SK-N-MC (cell line): ENCODE data around the gene PODXL2.

Experiments
- EZH2 ChIP-seq: fragments of 200-600 bp; sonication (generic); IDR thresholded peaks from one replicate; pipeline ENCODE4 v1.6.1; 2017; ENCODE audit warnings: antibody characterized with exemption
- POLR2AphosphoS5 ChIP-seq: IDR thresholded peaks from 2 replicates; pipeline ENCODE4 v1.6.1; 2012; ENCODE audit warnings: mild to moderate bottlenecking, low read depth, low read length, borderline replicate concordance

GRCh38 chr3:127680146-127680661 lies 51.2 kb downstream of the PODXL2 start:
- TF ChIP-seq POLR2AphosphoS5 (no peak), EZH2 (no peak)
